Stomach (tissue), 4 donors: ENCODE results near the gene GAREM2.

Experiments
- POLR2A ChIP-seq, 4 donors: fragments of 450-650 bp; IDR thresholded peaks; one replicate each; pipeline ENCODE4 v1.6.1; 2016; ENCODE audit warnings: antibody characterized with exemption in 4 of 4, control low read depth in 2 of 4, mild to moderate bottlenecking in 1 of 4, moderate library complexity in 1 of 4
- POLR2AphosphoS5 ChIP-seq, 3 donors: sonication (generic); formaldehyde crosslinking; IDR thresholded peaks; one replicate each; pipeline ENCODE4 v1.6.1; 2016; ENCODE audit warnings: antibody characterized with exemption in 3 of 3
- TF ChIP-seq, protein P1 (sequence below), 7 experiments: fragments of 450-650 bp in 4 of 7; fragments of 200-600 bp in 3 of 7; sonication (generic) in 3 of 7; IDR thresholded peaks; one replicate each; pipeline ENCODE4 v1.5.1; 2016 to 2019; ENCODE audit warnings: antibody characterized with exemption in 7 of 7, control low read depth in 2 of 7, mild to moderate bottlenecking in 1 of 7

- TF ChIP-seq, protein P1, sequence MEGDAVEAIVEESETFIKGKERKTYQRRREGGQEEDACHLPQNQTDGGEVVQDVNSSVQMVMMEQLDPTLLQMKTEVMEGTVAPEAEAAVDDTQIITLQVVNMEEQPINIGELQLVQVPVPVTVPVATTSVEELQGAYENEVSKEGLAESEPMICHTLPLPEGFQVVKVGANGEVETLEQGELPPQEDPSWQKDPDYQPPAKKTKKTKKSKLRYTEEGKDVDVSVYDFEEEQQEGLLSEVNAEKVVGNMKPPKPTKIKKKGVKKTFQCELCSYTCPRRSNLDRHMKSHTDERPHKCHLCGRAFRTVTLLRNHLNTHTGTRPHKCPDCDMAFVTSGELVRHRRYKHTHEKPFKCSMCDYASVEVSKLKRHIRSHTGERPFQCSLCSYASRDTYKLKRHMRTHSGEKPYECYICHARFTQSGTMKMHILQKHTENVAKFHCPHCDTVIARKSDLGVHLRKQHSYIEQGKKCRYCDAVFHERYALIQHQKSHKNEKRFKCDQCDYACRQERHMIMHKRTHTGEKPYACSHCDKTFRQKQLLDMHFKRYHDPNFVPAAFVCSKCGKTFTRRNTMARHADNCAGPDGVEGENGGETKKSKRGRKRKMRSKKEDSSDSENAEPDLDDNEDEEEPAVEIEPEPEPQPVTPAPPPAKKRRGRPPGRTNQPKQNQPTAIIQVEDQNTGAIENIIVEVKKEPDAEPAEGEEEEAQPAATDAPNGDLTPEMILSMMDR (IDR thresholded peaks at IDR 0.05): no peak
- TF ChIP-seq POLR2A (IDR thresholded peaks at IDR 0.05) (no peak), POLR2AphosphoS5 (IDR thresholded peaks at IDR 0.05) (no peak)
Observed at GRCh38 chr2:26193578-26194231, 20.8 kb downstream of the GAREM2 start.
